MM.1S (cell line): ENCODE data around the gene TSC2.
"Not testable (repeated sequence)": the region's sequence is repeated elsewhere in the genome, so short reads cannot be mapped to it uniquely, and the experiment has no call there.

ENCODE experiments used
- DNase-seq: peaks from one replicate; pipeline ENCODE4 v3.0.0-alpha.2; 2015
- H2AFZ ChIP-seq: fragments of 300-600 bp; sonication (generic); 2 replicates; pipeline ENCODE4 v1.6.0; 2016; ENCODE audit warnings: antibody characterized with exemption, low read length
- H3F3A ChIP-seq: fragments of 300-600 bp; sonication (generic); 2 replicates; pipeline ENCODE4 v1.6.1; 2016; ENCODE audit warnings: mild to moderate bottlenecking, antibody characterized with exemption, low read length, moderate library complexity, mixed read lengths; ENCODE audit not compliant: insufficient read depth
- H3K27ac ChIP-seq: fragments of 300-600 bp; sonication (generic); 2 replicates; pipeline ENCODE4 v1.5.1; 2016; ENCODE audit warnings: mild to moderate bottlenecking, low read length
- H3K27me3 ChIP-seq: fragments of 300-600 bp; sonication (generic); replicated peaks from 2 replicates; pipeline ENCODE4 v1.6.0; 2016; ENCODE audit warnings: low read length; ENCODE audit not compliant: insufficient read depth
- H3K36me3 ChIP-seq: fragments of 300-600 bp; sonication (generic); replicated peaks from 2 replicates; pipeline ENCODE4 v1.6.1; 2016; ENCODE audit warnings: mild to moderate bottlenecking, low read length, mixed read lengths; ENCODE audit not compliant: insufficient read depth
- H3K4me1 ChIP-seq: fragments of 300-600 bp; sonication (generic); 2 replicates; pipeline ENCODE4 v1.6.1; 2016; ENCODE audit warnings: low read length, mixed read lengths
- H3K4me2 ChIP-seq: fragments of 300-600 bp; sonication (generic); 2 replicates; pipeline ENCODE4 v1.6.0; 2016; ENCODE audit warnings: low read depth, low read length
- H3K4me3 ChIP-seq: fragments of 300-600 bp; sonication (generic); 2 replicates; pipeline ENCODE4 v1.5.1; 2016; ENCODE audit warnings: low read length, mixed read lengths
- H3K79me2 ChIP-seq: fragments of 300-600 bp; sonication (generic); 2 replicates; pipeline ENCODE4 v1.6.1; 2016; ENCODE audit warnings: mixed run types, low read length, mixed read lengths
- H3K9ac ChIP-seq: fragments of 300-600 bp; sonication (generic); 2 replicates; pipeline ENCODE4 v1.6.1; 2016; ENCODE audit warnings: low read length, mixed read lengths
- H3K9me2 ChIP-seq: fragments of 300-600 bp; sonication (generic); replicated peaks from 2 replicates; pipeline ENCODE4 v1.6.1; 2016; ENCODE audit warnings: mild to moderate bottlenecking, low read length, mixed read lengths; ENCODE audit not compliant: insufficient read depth
- H3K9me3 ChIP-seq: fragments of 300-600 bp; sonication (generic); replicated peaks from 2 replicates; pipeline ENCODE4 v1.6.1; 2016; ENCODE audit warnings: mild to moderate bottlenecking, low read length, mixed read lengths; ENCODE audit not compliant: insufficient read depth
- H4K20me1 ChIP-seq: fragments of 300-600 bp; sonication (generic); 2 replicates; pipeline ENCODE4 v1.6.1; 2016; ENCODE audit warnings: mild to moderate bottlenecking, low read length, moderate library complexity, mixed read lengths; ENCODE audit not compliant: insufficient read depth
- EZH2 ChIP-seq: fragments of 300-600 bp; sonication (generic); optimal IDR thresholded peaks from 2 replicates; pipeline ENCODE3; 2017; ENCODE audit warnings: low read depth, mild to moderate bottlenecking, antibody characterized with exemption, low read length, mixed read lengths
- EZH2phosphoT487 ChIP-seq: fragments of 300-600 bp; sonication (generic); IDR thresholded peaks from 2 replicates; pipeline ENCODE4 v1.6.1; 2018; ENCODE audit warnings: antibody characterized with exemption, low read length
- TF ChIP-seq, protein P1 (sequence below): fragments of 300-600 bp; sonication (generic); IDR thresholded peaks from 2 replicates; pipeline ENCODE4 v1.5.1; 2016; ENCODE audit warnings: antibody characterized with exemption, low read length, mixed read lengths

Gene TSC2

DNA sequence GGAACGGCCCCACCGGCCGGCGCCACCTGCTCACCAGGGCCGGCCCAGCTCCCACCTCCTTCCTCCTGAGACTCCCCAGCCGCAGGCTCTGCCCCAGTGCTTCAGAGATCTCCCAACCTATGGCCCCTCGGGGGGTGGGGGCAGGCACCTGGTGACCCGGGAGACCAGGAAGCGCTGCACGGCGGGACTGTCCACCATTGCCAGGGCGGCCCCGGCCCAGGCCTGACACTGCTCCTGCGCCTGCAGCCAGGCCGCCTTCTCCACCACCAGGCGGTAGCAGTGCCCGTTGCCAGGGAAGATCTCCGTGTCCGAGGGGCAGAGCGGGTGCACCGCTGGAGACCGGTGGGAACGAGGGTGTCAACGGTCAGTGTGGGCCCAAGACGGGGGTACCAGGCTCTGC is 69.6 kb downstream of the TSC2 start:
- H3K4me1 ChIP-seq, H3K9me2 ChIP-seq, H4K20me1 ChIP-seq, DNase-seq, H3K27ac ChIP-seq, H3K9me3 ChIP-seq, H3K4me2 ChIP-seq, H2AFZ ChIP-seq, H3F3A ChIP-seq, H3K9ac ChIP-seq, H3K79me2 ChIP-seq, H3K4me3 ChIP-seq, H3K36me3 ChIP-seq, H3K27me3 ChIP-seq: not testable (repeated sequence)

DNA sequence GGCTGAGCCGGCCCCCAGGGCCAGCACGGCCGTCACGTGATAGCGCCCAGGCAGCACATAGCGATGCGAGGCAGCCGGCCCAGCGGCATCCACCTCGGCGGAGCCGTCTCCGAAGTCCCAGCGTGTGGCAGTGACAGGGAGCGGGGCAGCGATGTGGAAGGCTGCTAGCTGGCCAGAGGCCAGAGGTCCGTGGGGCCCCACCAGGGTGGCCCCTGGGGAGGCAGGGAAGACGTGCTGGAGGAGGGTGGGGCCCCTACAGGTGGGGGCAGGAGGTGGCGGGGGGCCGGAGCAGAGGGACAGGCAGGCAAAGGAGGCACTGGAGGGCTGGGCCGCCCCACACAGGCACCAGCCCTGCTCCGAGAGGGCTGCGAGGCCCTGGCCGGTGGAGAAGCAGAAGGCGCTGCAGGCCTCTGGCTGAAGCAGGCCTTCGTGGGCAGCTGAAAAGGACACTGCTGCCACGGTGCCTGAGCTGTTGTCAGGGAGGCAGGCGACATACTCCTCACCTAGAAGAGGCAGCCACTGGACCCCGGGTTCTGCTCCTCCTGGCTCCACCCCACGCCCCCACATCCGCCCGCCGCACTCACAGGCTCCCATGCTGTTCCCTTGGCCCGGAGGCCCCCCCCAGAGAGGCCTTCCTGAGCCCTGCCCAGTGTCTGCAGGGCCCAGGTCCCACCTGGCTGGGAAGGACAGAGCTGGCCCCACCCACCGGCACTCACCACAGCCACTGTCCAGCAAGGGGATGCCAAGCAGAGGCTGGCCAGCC is 70.4 kb downstream of the TSC2 start:
- H3K79me2 ChIP-seq, H3K9ac ChIP-seq, H3K27ac ChIP-seq: not testable (repeated sequence)

DNA sequence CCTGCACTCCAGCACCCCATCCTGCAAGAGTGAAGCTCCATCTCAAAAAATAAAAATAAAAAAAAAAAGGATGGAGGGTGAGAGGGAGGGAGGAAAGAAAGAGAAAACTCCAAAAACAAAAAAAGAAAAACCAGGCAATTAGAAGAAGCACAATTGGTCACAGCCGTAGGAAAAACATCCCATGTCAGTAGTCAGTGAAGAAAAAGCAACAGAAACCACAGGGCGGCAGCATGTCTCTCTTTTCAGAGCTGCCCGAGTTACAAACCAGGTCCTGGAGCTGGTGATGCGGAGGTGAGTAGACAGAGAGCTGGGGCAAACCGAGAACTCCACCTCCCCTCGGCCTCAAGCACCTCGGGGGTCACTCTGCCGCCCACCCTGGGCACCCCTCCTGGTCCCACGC is 73.5 kb downstream of the TSC2 start:
- not testable (repeated sequence) for H3K27me3 ChIP-seq, H3K36me3 ChIP-seq, H3F3A ChIP-seq, H2AFZ ChIP-seq, DNase-seq, H3K9me2 ChIP-seq, H3K27ac ChIP-seq, H3K9me3 ChIP-seq, H3K9ac ChIP-seq, H3K4me2 ChIP-seq, H3K4me1 ChIP-seq, H3K4me3 ChIP-seq, H4K20me1 ChIP-seq
- H3K79me2 ChIP-seq: peaks cover 13% of the 10 kb centered on the region
- TF ChIP-seq, protein P1, sequence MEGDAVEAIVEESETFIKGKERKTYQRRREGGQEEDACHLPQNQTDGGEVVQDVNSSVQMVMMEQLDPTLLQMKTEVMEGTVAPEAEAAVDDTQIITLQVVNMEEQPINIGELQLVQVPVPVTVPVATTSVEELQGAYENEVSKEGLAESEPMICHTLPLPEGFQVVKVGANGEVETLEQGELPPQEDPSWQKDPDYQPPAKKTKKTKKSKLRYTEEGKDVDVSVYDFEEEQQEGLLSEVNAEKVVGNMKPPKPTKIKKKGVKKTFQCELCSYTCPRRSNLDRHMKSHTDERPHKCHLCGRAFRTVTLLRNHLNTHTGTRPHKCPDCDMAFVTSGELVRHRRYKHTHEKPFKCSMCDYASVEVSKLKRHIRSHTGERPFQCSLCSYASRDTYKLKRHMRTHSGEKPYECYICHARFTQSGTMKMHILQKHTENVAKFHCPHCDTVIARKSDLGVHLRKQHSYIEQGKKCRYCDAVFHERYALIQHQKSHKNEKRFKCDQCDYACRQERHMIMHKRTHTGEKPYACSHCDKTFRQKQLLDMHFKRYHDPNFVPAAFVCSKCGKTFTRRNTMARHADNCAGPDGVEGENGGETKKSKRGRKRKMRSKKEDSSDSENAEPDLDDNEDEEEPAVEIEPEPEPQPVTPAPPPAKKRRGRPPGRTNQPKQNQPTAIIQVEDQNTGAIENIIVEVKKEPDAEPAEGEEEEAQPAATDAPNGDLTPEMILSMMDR: peak; percentile 14; the same call in 1 of the 2 replicates

More for the DNA sequence above, 70.4 kb downstream of the TSC2 start:
- H3K4me1 ChIP-seq, H3K27me3 ChIP-seq, DNase-seq, H3K4me2 ChIP-seq, H3K9me3 ChIP-seq, H4K20me1 ChIP-seq, H3K36me3 ChIP-seq, H3K9me2 ChIP-seq, H2AFZ ChIP-seq, H3K4me3 ChIP-seq, H3F3A ChIP-seq: not testable (repeated sequence)

DNA sequence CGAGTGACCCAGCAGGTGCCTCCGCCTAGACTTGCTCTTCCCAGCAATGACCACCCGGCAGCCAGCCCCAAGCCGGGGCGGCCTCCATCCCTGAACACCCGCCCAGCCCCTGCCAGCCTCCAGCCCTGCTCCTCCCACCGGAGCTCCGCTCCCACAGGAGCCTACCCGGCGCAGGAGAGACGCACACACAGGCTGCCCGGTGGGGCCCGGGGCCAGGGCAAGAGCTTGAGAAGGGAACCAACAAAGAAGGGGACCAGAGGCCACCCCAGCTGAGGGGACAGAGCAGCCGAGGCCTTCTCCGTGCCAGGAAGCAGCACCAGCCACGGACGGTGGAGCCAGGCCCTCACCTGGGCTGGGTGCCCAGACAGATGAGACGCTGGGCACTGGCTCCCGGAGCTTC is 74.1 kb downstream of the TSC2 start:
- H3K9ac ChIP-seq: no peak overlapping the region
- peaks cover 18% of the 10 kb centered on the region for H3K79me2 ChIP-seq
- H3K9me3 ChIP-seq: no peaks in the 10 kb centered on the region
- H3F3A ChIP-seq: no peaks in the 10 kb centered on the region
- H3K4me3 ChIP-seq: no peak overlapping the region
- H2AFZ ChIP-seq: no peak overlapping the region
- H3K9me2 ChIP-seq: no peaks in the 10 kb centered on the region
- TF ChIP-seq, protein P1: no peak
- TF ChIP-seq EZH2 (no peak), EZH2phosphoT487 (no peak)
- H3K27me3 ChIP-seq: no peaks in the 10 kb centered on the region
- no peak overlapping the region for H3K27ac ChIP-seq
- H3K4me2 ChIP-seq: no peak overlapping the region
- H3K4me1 ChIP-seq: no peaks in the 10 kb centered on the region
- no peak for DNase-seq
- H4K20me1 ChIP-seq: no peaks in the 10 kb centered on the region
- no peaks in the 10 kb centered on the region for H3K36me3 ChIP-seq
